H9 (cell line): ENCODE measurements around the gene OSBPL9. TPM values are rescaled to one million over a fixed set of nuclear protein-coding genes. Genes with fewer than 3 reads are reported as not detected.

Experiments
- DNase-seq: peaks from one replicate; pipeline ENCODE4 v3.0.0-alpha.2; 2017
- H2AFZ ChIP-seq: one replicate; pipeline ENCODE4 v1.6.1; 2013; ENCODE audit warnings: mild to moderate bottlenecking, low read length, control low read depth, moderate library complexity
- H2AK5ac ChIP-seq: 2 replicates; pipeline ENCODE4 v1.6.1; 2013; ENCODE audit warnings: low read length, control low read depth, mixed read lengths; ENCODE audit not compliant: insufficient read length
- H2BK120ac ChIP-seq: one replicate; pipeline ENCODE4 v1.6.1; 2013; ENCODE audit warnings: low read depth, mild to moderate bottlenecking, low read length, control low read depth, inconsistent platforms; ENCODE audit not compliant: poor library complexity, severe bottlenecking
- H2BK12ac ChIP-seq: 2 replicates; pipeline ENCODE4 v1.6.1; 2013; ENCODE audit warnings: low read length, control low read depth, mixed read lengths, low read depth; ENCODE audit not compliant: insufficient read length
- H2BK15ac ChIP-seq: 2 replicates; pipeline ENCODE4 v1.6.1; 2013; ENCODE audit warnings: low read depth, low read length, control low read depth
- H2BK20ac ChIP-seq: one replicate; pipeline ENCODE4 v1.6.1; 2013; ENCODE audit warnings: low read depth, mild to moderate bottlenecking, low read length, control low read depth, inconsistent platforms; ENCODE audit not compliant: poor library complexity, severe bottlenecking
- H2BK5ac ChIP-seq: 2 replicates; pipeline ENCODE4 v1.6.1; 2013; ENCODE audit warnings: low read length, control low read depth, mixed read lengths; ENCODE audit not compliant: insufficient read length
- H3K14ac ChIP-seq: 2 replicates; pipeline ENCODE4 v1.6.1; 2013; ENCODE audit warnings: low read length, control low read depth; ENCODE audit not compliant: insufficient read depth
- H3K18ac ChIP-seq: 2 replicates; pipeline ENCODE4 v1.6.1; 2013; ENCODE audit warnings: low read depth, mild to moderate bottlenecking, mixed read lengths, low read length, control low read depth; ENCODE audit not compliant: insufficient read length
- H3K23ac ChIP-seq: 2 replicates; pipeline ENCODE4 v1.6.1; 2013; ENCODE audit warnings: low read length, control low read depth, mixed read lengths, low read depth; ENCODE audit not compliant: insufficient read length
- H3K23me2 ChIP-seq: 2 replicates; pipeline ENCODE4 v1.6.1; 2013; ENCODE audit warnings: low read depth, mild to moderate bottlenecking, mixed read lengths, low read length, control low read depth; ENCODE audit not compliant: insufficient read length, poor library complexity, severe bottlenecking
- H3K27ac ChIP-seq: 2 replicates; pipeline ENCODE4 v1.5.1; 2013; ENCODE audit warnings: low read length, control low read depth, mixed read lengths, low read depth; ENCODE audit not compliant: insufficient read length
- H3K27me3 ChIP-seq: 2 replicates; pipeline ENCODE4 v1.6.1; 2013; ENCODE audit warnings: low read length, control low read depth, inconsistent platforms; ENCODE audit not compliant: insufficient read depth
- H3K4ac ChIP-seq: 2 replicates; pipeline ENCODE4 v1.6.1; 2013; ENCODE audit warnings: low read depth, mild to moderate bottlenecking, control low read depth, inconsistent platforms, low read length, moderate library complexity
- H3K4me1 ChIP-seq: 2 replicates; pipeline ENCODE4 v1.6.1; 2013; ENCODE audit warnings: low read length, control low read depth, inconsistent platforms; ENCODE audit not compliant: insufficient read depth
- H3K4me2 ChIP-seq: 2 replicates; pipeline ENCODE4 v1.6.1; 2013; ENCODE audit warnings: low read length, control low read depth, mixed read lengths; ENCODE audit not compliant: insufficient read length, insufficient read depth
- H3K56ac ChIP-seq: 2 replicates; pipeline ENCODE4 v1.6.1; 2013; ENCODE audit warnings: low read depth, mild to moderate bottlenecking, mixed read lengths, low read length, control low read depth; ENCODE audit not compliant: insufficient read length
- H3K79me1 ChIP-seq: 2 replicates; pipeline ENCODE4 v1.6.1; 2013; ENCODE audit warnings: low read depth, mild to moderate bottlenecking, moderate library complexity, low read length, control low read depth, inconsistent platforms; ENCODE audit not compliant: insufficient read depth, poor library complexity, severe bottlenecking
- H3K79me2 ChIP-seq: 2 replicates; pipeline ENCODE4 v1.6.1; 2013; ENCODE audit warnings: low read length, control low read depth, inconsistent platforms; ENCODE audit not compliant: insufficient read depth
- H3K9ac ChIP-seq: 2 replicates; pipeline ENCODE4 v1.6.1; 2013; ENCODE audit warnings: low read length, control low read depth, mixed read lengths; ENCODE audit not compliant: insufficient read length; ENCODE audit errors: extremely low read depth
- H3K9me3 ChIP-seq: one replicate; pipeline ENCODE4 v1.6.1; 2013; ENCODE audit warnings: low read depth, low read length, inconsistent platforms; ENCODE audit not compliant: control insufficient read depth
- H3T11ph ChIP-seq: one replicate; pipeline ENCODE4 v1.6.1; 2013; ENCODE audit warnings: mild to moderate bottlenecking, low read length, control low read depth, inconsistent platforms
- H4K20me1 ChIP-seq: one replicate; pipeline ENCODE4 v1.6.1; 2013; ENCODE audit not compliant: control insufficient read depth, insufficient read length, insufficient read depth
- H4K5ac ChIP-seq: 2 replicates; pipeline ENCODE4 v1.6.1; 2013; ENCODE audit warnings: low read depth, mild to moderate bottlenecking, mixed read lengths, low read length, control low read depth; ENCODE audit not compliant: insufficient read length
- H4K8ac ChIP-seq: replicated peaks from 2 replicates; pipeline ENCODE4 v1.6.1; 2013; ENCODE audit warnings: low read length, control low read depth, mixed read lengths, low read depth; ENCODE audit not compliant: insufficient read length
- H4K91ac ChIP-seq: 2 replicates; pipeline ENCODE4 v1.6.1; 2013; ENCODE audit warnings: low read depth, mild to moderate bottlenecking, moderate library complexity, mixed read lengths, low read length, control low read depth; ENCODE audit not compliant: insufficient read length
- H3K27ac Mint-ChIP-seq, 3 experiments: 2 replicates in 2 of 3; 3 replicates in 1 of 3; pipeline ENCODE4 v1.8.0; 2020 to 2021; ENCODE audit warnings: mixed read lengths in 3 of 3, mild to moderate bottlenecking in 1 of 3, moderate library complexity in 1 of 3
- H3K27me3 Mint-ChIP-seq: 2 replicates; pipeline ENCODE4 v1.8.0; 2021; ENCODE audit warnings: low read depth, mild to moderate bottlenecking, moderate library complexity, mixed read lengths
- H3K36me3 Mint-ChIP-seq, 3 experiments: 2 replicates in 2 of 3; 3 replicates in 1 of 3; pipeline ENCODE4 v1.8.0; 2020 to 2021; ENCODE audit warnings: low read depth in 3 of 3, mixed read lengths in 3 of 3; ENCODE audit not compliant: insufficient read depth in 1 of 3
- H3K4me1 Mint-ChIP-seq, 2 experiments: 2 replicates each; pipeline ENCODE4 v1.8.0; 2020; ENCODE audit warnings: mixed read lengths in 2 of 2
- H3K4me3 Mint-ChIP-seq, 2 experiments: 2 replicates in 1 of 2; 3 replicates in 1 of 2; pipeline ENCODE4 v1.8.0; 2020 to 2021; ENCODE audit warnings: mild to moderate bottlenecking in 2 of 2, mixed read lengths in 2 of 2, moderate library complexity in 1 of 2
- H3K9me3 Mint-ChIP-seq, 2 experiments: 2 replicates in 1 of 2; 3 replicates in 1 of 2; pipeline ENCODE4 v1.8.0; 2020; ENCODE audit warnings: mild to moderate bottlenecking in 2 of 2, mixed read lengths in 2 of 2, moderate library complexity in 1 of 2
- WGBS: extraction: QIAGEN DNeasy Blood & Tissue Kit; methylation state at CpG from one replicate; pipeline ENCODE4 v1.1.7; 2013; ENCODE audit warnings: missing lambda C conversion rate, low lambda C conversion rate, mixed read lengths; ENCODE audit not compliant: insufficient read length; ENCODE audit errors: extremely low coverage; 5-methylcytosine and 5-hydroxymethylcytosine counted together
- total RNA-seq: library from RNA; stranded (reverse); gene quantifications from 2 replicates; pipeline ENCODE4 v1.2.1, GENCODE V29; 2021
- TF ChIP-seq, protein P1 (sequence below): fragments of 200-600 bp; sonication (generic); conservative IDR thresholded peaks from 3 replicates; pipeline ENCODE4 v1.8.0; 2021; ENCODE audit warnings: antibody characterized with exemption, mild to moderate bottlenecking

Gene OSBPL9
- total RNA-seq, 1 experiment from 2014 or later = 76.7 TPM

DNA sequence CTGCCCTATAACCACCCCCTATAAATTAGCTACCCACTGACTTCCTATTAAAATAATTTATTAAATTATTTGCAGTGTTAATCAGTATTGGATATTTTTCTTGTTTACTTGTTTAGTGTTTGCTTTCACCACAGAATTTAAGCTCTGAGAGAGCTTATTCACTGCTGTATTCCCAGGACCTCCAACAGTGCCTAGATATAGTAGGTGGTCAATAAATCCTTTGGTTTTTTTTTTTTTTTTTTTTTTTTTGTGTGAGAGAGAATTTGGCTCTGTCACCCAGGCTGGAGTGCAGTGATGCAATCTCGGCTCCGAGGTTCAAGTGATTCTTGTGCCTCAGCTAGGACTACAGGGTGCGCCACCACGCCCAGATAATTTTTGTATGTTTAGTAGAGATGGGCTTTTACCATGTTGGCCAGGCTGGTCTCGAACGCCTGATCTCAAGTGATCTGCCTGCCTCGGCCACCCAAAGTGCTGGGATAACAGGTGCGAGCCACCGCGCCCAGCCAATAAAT lies 1.1 kb upstream of the OSBPL9 start:
- Histone ChIP-seq H3K27me3 (no peaks in the 10 kb centered on the region), H3K27ac (no peak overlapping the region), H4K5ac (no peak overlapping the region), H4K20me1 (no peaks in the 10 kb centered on the region), H2BK12ac (no peak overlapping the region), H4K91ac (no peak overlapping the region), H2BK120ac (no peak overlapping the region), H3K9me3 (no peaks in the 10 kb centered on the region), H4K8ac (no peak overlapping the region), H3K79me1 (no peaks in the 10 kb centered on the region), H3K23me2 (peaks cover 7% of the 10 kb centered on the region), H3K14ac (no peak overlapping the region), H3K18ac (no peak overlapping the region), H2AK5ac (no peak overlapping the region), H3K9ac (no peak overlapping the region), H2AFZ (no peak overlapping the region), H3K4me1 (no peaks in the 10 kb centered on the region), H2BK5ac (no peak overlapping the region), H2BK20ac (no peak overlapping the region), H2BK15ac (no peak overlapping the region), H3K23ac (no peak overlapping the region), H3K4ac (no peak overlapping the region), H3K4me2 (no peak overlapping the region), H3T11ph (no peak overlapping the region), H3K79me2 (no peaks in the 10 kb centered on the region; the same call in 1 of the 2 replicates), H3K56ac (no peak overlapping the region)
- no peak overlapping the region for H3K27ac Mint-ChIP-seq
- TF ChIP-seq, protein P1, sequence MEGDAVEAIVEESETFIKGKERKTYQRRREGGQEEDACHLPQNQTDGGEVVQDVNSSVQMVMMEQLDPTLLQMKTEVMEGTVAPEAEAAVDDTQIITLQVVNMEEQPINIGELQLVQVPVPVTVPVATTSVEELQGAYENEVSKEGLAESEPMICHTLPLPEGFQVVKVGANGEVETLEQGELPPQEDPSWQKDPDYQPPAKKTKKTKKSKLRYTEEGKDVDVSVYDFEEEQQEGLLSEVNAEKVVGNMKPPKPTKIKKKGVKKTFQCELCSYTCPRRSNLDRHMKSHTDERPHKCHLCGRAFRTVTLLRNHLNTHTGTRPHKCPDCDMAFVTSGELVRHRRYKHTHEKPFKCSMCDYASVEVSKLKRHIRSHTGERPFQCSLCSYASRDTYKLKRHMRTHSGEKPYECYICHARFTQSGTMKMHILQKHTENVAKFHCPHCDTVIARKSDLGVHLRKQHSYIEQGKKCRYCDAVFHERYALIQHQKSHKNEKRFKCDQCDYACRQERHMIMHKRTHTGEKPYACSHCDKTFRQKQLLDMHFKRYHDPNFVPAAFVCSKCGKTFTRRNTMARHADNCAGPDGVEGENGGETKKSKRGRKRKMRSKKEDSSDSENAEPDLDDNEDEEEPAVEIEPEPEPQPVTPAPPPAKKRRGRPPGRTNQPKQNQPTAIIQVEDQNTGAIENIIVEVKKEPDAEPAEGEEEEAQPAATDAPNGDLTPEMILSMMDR = no peak
- no peaks in the 10 kb centered on the region for H3K36me3 Mint-ChIP-seq
- no peaks in the 10 kb centered on the region; the same call in 1 of the 2 replicates for H3K27me3 Mint-ChIP-seq
- H3K4me1 Mint-ChIP-seq = peaks cover 8 to 16% of the 10 kb centered on the region in 2 experiments
- no peaks in the 10 kb centered on the region for H3K9me3 Mint-ChIP-seq
- WGBS = no CpG with 5 or more reads among the region's 10 CpGs
- no peak for DNase-seq
- H3K4me3 Mint-ChIP-seq = peak overlapping the region in 1 of 2 experiments; percentile 3; a peak in 1 of 5 replicates
